Glomerular endothelial cell (primary cell): ENCODE results near the gene INO80E. TPM values are rescaled to one million over a fixed set of nuclear protein-coding genes. Genes with fewer than 3 reads are reported as not detected.
A peak's percentile ranks its signal among the peaks of the same experiment; 100 is the strongest.
"Not testable (repeated sequence)": the region's sequence is repeated elsewhere in the genome, so short reads cannot be mapped to it uniquely, and the experiment has no call there.

ENCODE experiments used
- DNase-seq: peaks from one replicate; pipeline ENCODE4 v3.0.0-alpha.2; 2011; ENCODE audit warnings: low read depth, low spot score; ENCODE audit errors: extremely low read depth
- total RNA-seq: library from RNA; depleted of rRNA; stranded (reverse); fragments of >200 nt; gene quantifications from 2 replicates; pipeline ENCODE4 v1.2.3, GENCODE V29; 2015

The INO80E gene
- total RNA-seq, 1 donor from 2014 or later, result 77.5 TPM

DNA sequence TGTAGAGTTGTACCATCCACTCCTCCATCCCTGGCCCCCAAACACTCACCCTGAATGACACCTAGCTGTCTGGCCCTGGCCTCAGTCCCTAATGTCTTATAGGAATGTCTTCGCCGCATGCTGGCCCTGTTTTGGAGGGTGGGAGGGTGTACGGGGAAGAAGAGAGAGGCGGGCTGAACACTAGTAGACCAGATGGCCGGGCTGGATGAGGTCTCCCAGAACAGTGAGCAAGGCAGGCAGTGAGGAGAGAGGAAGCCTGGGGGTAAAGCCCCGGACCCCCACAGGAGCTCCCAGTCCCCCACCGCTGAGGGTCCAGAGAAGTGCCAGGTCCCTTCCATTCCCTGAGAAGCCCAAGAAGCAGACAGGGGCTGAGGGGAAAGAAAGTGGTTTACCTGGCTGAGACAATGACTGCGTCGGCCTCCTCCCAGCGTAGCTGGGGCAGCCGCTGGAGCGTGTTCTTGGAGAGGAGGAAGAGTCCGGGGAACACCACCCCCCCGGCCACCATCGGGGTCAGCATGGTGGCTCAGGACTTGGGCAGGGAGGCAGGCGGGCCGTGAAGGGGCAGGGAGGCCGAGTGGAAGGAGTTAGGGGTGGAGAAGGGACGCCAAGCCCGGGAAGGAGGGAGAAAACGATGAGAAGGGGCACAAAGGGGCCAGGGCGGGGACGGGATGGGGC is 34.1 kb downstream of the INO80E start:
- DNase-seq, result no peak

GRCh38 chr16:30030841-30031413 is 34.9 kb downstream of the INO80E start, which contains the start of gene TLCD3B:
TLCD3B (minus strand) TSS chr16:30031271; CDS start chr16:30030527, 744 bp downstream.
- DNase-seq, result no peak

DNA sequence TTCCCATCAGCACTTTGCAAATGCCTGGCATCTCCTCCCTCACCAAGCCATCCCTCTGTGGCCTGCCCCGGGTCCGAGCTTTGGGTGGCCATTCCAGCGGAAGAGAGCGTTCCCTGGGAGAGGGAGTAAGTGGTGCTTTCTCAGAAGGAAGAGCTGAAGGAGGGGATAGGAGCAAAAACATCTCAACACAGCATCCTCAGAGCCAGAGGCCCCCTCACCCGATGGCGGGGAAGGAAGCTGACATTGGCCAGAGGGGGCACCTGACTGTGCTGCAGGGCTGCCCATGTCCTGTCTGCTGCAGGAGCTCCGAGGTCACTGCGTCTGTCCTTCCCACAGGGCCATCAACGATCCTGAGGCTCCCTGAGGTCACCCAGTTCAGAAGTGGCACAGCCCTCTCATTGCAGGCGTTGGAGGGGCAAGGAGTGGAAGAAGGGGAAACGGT is 35.5 kb downstream of the INO80E start:
- DNase-seq, result no peak

DNA sequence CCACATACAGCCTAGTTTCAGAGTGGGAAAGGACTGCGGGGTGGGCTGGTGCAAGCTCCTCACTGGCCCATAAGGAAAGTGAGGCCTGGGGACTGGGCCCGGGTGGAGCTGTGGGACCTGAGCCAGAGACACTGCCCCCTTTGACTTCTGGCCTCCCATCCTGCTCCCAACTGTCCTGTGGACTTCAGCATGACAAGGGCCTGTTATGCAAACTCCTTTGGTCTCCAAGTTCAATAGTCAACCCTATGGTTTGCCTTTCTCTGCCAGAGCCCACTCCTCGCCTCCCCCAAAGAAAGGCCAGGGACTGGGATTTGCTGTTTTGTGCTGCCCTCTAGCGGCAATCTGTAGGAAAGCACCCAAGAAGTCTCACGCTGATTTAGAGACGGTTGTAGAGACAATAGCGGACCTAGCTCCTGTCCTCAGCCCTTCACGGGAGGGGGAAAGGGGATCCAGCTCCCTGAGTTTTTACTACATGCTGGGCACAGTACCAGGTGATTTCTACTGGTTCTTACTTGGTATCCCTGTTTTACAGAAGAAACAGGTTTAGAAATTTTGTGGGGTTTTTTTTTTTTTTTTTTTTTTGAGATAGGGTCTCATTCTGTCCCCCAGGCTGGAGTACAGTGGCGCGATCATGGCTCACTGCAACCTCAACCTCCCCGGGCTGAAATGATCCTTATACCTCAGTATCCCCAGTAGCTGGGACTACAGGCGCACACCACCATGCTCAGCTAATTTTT is 36.2 kb downstream of the INO80E start:
- DNase-seq, result no peak

GRCh38 chr16:30033270-30033669 is 37.2 kb downstream of the INO80E start:
- no peak for DNase-seq

- DNase-seq, result no peak
Measured at GRCh38 chr16:30040221-30040620, 44.2 kb downstream of the INO80E start.

DNA sequence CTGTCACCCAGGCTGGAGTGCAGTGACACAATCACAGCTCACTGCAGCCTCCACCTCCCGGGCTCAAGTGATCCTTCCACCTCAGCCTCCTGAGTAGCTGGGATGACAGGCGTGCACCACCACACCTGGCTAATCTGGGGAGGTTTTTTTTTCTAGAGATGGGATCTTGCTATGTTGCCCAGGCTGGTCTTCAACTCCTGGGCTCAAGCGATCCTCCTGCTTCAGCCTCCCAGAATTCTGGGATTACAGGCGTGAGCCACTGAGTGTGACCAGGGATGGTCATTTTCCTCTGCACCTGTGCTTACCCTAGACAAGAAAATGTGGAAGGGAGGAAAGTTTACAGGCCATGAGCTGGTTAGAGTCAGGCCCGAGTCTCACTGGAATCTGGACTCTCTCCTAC is 44.6 kb downstream of the INO80E start:
- DNase-seq, result not testable (repeated sequence)

GRCh38 chr16:30041841-30042240 is 45.8 kb downstream of the INO80E start:
- DNase-seq, result no peak

DNA sequence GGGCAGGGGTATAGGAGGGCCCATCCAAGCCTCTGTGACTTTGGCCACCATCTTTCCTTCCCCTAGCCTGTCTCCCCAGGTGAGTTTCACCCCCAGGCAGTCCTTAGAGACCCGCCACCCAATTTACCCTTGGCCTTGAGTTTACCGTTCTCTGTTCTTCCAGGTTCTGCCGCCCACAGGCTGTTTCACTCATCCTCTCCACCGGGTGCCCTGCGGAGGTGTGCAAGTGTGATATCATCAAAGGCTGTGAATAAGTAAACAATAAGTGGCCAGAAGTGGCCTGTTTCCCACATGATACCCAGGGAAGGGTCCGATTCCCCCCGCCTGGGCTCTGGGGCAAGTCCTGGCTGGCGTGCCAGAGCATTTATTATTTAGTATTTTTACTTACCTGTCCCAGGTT is 50.1 kb downstream of the INO80E start:
- no peak for DNase-seq

- no peak for DNase-seq
Measured at GRCh38 chr16:30046588-30046987, 50.5 kb downstream of the INO80E start.

- DNase-seq, result no peak
Measured at GRCh38 chr16:30049871-30050270, 53.8 kb downstream of the INO80E start.

GRCh38 chr16:30051518-30051917 is 55.5 kb downstream of the INO80E start:
- peak; percentile 54 for DNase-seq

DNA sequence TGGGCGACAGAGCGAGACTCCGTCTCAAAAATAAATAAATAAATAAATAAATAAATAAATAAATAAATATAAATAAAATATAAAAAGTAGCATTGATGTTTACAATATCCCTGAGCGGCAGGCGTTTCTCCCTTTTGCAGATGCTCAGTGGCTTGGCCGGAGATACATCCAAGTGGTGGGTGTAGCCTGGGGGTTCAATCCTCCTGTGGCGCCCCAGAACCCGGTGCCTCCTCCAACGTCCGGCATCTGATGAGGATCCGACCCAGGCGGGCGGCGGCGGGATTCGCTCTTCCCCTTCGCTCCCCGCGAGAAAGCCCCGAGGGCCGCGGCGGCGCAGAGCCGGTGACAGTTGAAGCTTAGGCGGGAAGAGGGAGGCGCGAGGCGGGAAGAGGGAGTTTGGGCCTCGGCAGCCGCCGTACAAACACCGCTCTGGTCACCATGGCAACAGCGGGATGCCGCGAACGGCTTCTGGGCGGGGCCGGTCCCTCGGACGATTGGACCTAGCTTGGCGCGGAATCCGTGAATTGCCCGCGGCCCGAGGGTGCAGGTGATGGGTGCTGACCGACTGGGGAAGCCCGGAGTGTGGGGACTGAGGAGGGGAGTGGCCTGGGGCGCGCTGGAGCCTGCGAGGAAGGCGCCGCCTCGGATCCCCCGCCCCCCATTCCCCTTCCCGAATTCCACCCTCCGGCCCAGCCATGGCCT is 56.8 kb downstream of the INO80E start:
- no peak for DNase-seq

- DNase-seq, result no peak
Measured at GRCh38 chr16:30053376-30054015, 57.5 kb downstream of the INO80E start.

DNA sequence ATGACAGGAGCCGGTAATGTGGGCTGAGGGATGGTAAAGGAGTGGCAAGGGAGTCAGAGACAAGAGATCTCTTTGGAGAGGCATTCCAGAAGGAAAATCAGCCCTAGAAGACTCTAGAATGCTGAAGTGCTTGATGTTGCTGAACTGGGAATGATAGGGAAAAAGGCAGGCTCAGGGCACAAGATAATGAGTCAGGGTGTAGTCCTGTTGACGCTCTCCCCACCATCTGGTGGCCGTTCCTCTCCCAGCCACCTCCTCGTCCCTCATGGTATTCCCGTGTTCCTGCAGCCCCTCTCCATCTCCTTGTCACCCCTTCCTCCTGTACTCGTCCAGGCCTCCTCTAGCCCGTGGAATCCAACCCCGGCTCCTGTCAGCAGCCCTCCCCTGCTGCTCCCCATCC is 58.4 kb downstream of the INO80E start:
- no peak for DNase-seq

DNA sequence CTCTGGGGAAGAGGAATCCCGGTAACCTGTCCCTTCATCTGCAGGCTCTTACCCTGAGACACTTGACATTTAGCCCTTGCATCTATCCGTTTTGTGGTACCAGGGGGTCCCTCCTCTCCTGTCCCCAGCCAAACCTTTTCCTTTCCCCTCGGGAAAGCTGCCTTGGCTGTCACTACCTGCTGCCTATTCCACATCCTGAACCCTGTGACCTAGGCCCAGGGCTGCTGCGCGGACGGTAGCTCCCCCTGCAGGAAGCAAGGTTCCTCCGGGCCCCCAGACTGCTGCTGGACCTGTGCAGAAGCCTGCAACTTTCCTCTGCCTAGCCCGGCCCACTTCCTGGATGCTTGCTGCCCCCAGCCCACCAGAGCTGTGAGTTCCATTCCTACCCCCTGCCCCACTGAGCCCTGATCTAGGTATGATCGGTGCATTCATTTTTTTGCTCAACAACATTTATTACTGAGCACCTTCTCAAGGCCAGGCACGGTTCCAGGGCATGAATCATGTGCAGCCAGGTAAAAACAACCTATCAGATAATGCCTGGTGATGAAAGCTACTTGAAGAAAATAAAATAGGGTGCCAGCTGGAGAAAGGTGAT is 59.0 kb downstream of the INO80E start:
- no peak for DNase-seq
